Tibial artery (tissue), 4 donors: ENCODE measurements around the gene SLC28A1.

Experiments used
- DNase-seq, 2 donors: peaks; one replicate each; pipeline ENCODE4 v3.0.0-alpha.2; 2019
- H3K27ac ChIP-seq, 2 donors: fragments of 200-600 bp; sonication (generic) in 1 of 2; 1 replicate in 1 of 2; 2 replicates in 1 of 2; pipeline ENCODE4 v1.5.1; 2018 to 2019; ENCODE audit warnings: mild to moderate bottlenecking in 1 of 2
- H3K27me3 ChIP-seq, 2 donors: fragments of 200-600 bp; sonication (generic) in 1 of 2; one replicate each; pipeline versions ENCODE4 v1.5.1 to v1.6.0; 2016 to 2019
- H3K36me3 ChIP-seq, 3 donors: fragments of 200-600 bp; sonication (generic) in 2 of 3; one replicate each; pipeline ENCODE4 v1.5.1; 2016 to 2019; ENCODE audit warnings: mild to moderate bottlenecking in 2 of 3
- H3K4me1 ChIP-seq, 4 donors: fragments of 200-600 bp; sonication (generic) in 2 of 4; 1 replicate in 3 of 4; 2 replicates in 1 of 4; pipeline ENCODE4 v1.5.1; 2016 to 2019
- H3K4me3 ChIP-seq, 2 donors: fragments of 200-600 bp; sonication (generic) in 1 of 2; 1 replicate in 1 of 2; 2 replicates in 1 of 2; pipeline ENCODE4 v1.5.1; 2018 to 2019; ENCODE audit warnings: mild to moderate bottlenecking in 2 of 2
- H3K9me3 ChIP-seq, 3 donors: fragments of 200-600 bp; sonication (generic) in 1 of 3; one replicate each; pipeline ENCODE4 v1.5.1; 2016 to 2019
- intact Hi-C: fragments of 100-400 bp; cut with DNase I; formaldehyde crosslinking; loops from one replicate; pipeline ENCODE4 v1.15.0; 2023; ENCODE audit warnings: low total_unique reads
- TF ChIP-seq, protein P1 (sequence below), 2 experiments: fragments of 200-600 bp in 1 of 2; fragments of 450-650 bp in 1 of 2; IDR thresholded peaks; one replicate each; pipeline ENCODE4 v1.5.1; 2017 to 2019; ENCODE audit warnings: antibody characterized with exemption in 2 of 2, mild to moderate bottlenecking in 1 of 2, moderate library complexity in 1 of 2

The SLC28A1 gene

DNA sequence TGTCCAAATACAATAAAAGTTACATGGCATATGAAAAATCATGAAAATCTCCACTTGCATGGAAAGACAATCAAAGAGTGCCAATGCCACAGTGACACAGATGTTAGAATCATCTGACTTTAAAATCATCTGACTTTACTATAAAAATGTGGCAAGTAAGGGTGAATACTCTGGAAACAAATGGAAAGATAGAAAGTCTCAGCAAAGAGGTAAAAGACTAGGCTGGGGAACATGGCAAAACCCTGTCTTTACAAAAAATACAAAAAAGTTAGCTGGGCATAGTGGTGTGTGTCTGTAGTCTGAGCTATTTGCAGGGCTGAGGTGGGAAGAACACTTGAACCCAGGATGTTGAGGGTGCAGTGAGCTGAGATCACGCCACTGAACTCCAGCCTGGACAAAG lies 38.2 kb upstream of the SLC28A1 start:
- Histone ChIP-seq H3K4me3 (no peak overlapping the region), H3K27me3 (no peaks in the 10 kb centered on the region), H3K36me3 (peaks cover 0 to 3% (median 0%) of the 10 kb centered on the region in 3 donors), H3K9me3 (no peaks in the 10 kb centered on the region), H3K27ac (peak overlapping the region in 1 of 2 donors; percentile 86), H3K4me1 (peaks cover 0 to 36% (median 13%) of the 10 kb centered on the region in 4 donors)
- no peak for DNase-seq
- TF ChIP-seq, protein P1, sequence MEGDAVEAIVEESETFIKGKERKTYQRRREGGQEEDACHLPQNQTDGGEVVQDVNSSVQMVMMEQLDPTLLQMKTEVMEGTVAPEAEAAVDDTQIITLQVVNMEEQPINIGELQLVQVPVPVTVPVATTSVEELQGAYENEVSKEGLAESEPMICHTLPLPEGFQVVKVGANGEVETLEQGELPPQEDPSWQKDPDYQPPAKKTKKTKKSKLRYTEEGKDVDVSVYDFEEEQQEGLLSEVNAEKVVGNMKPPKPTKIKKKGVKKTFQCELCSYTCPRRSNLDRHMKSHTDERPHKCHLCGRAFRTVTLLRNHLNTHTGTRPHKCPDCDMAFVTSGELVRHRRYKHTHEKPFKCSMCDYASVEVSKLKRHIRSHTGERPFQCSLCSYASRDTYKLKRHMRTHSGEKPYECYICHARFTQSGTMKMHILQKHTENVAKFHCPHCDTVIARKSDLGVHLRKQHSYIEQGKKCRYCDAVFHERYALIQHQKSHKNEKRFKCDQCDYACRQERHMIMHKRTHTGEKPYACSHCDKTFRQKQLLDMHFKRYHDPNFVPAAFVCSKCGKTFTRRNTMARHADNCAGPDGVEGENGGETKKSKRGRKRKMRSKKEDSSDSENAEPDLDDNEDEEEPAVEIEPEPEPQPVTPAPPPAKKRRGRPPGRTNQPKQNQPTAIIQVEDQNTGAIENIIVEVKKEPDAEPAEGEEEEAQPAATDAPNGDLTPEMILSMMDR (IDR thresholded peaks at IDR 0.05), result no peak
- intact Hi-C loops, result no loop called here

DNA sequence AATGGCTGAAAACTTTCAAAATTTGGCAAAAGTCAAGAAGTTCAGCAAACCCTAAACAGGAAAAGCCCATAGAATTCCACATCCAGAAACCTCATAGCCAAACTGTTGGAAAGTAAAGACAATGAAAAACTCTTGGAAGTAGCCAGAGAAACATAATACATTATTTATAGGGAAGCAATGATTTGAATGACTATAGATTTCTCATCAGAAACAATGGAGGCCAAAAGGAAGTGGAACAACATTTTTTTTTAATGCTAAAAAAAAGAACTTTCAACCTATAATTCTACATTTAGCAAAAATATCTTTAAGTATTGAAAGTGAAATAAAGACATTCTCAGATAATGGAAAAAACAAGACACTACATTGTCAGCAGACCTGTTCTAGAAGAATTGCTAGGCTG lies 37.1 kb upstream of the SLC28A1 start:
- Histone ChIP-seq H3K4me3 (no peak overlapping the region), H3K4me1 (peaks cover 0 to 25% (median 5%) of the 10 kb centered on the region in 4 donors), H3K27ac (no peak overlapping the region), H3K36me3 (peaks cover 0 to 3% (median 0%) of the 10 kb centered on the region in 3 donors), H3K9me3 (no peaks in the 10 kb centered on the region), H3K27me3 (no peaks in the 10 kb centered on the region)
- intact Hi-C loops, result no loop called here
- TF ChIP-seq, protein P1 (IDR thresholded peaks at IDR 0.05), result no peak
- DNase-seq, result no peak

DNA sequence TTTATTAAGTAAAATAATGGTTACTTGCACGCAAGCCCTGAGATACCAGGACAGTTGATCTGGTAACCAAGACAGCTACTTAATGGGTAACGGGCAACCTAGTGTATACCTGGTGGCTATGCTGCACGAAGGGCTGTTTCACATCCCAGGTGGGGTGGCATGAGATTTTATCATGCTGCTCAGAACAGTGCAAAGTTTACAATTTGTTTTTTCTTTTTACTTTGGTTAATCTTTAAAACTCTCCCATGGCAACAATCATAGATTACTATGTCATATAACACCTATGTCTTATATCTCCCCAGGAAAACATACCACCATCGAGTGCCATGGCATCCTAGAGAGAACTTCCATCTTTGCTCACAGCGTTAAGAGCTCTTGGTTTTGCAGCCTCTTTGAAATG lies 32.2 kb upstream of the SLC28A1 start:
- Histone ChIP-seq H3K27me3 (no peaks in the 10 kb centered on the region), H3K27ac (no peak overlapping the region), H3K9me3 (no peaks in the 10 kb centered on the region), H3K36me3 (peaks cover 9 to 16% (median 10%) of the 10 kb centered on the region in 3 donors), H3K4me3 (no peak overlapping the region), H3K4me1 (peaks cover 0 to 5% (median 0%) of the 10 kb centered on the region in 4 donors)
- TF ChIP-seq, protein P1 (IDR thresholded peaks at IDR 0.05), result no peak
- intact Hi-C loops, result no loop called here
- no peak for DNase-seq

DNA sequence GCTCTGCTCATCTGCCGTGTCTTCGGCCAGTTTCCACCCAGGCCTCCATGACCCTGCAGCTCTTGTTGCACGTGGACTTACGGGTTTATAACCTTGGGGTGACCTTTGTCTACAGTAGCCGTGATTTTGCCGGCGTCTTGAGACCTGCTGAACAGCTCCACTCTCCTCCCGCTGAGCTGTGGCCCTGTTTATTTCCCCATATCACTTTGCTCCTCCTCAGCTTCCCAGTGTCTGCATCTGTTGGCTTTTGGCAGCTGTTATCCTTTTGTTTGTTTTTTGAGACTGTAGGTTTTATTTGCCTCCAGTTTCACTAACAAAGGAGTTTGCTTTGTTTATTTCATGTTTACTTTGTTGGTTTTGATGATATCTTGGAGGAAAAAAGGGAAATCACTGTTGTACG lies 29.3 kb upstream of the SLC28A1 start:
- Histone ChIP-seq H3K4me1 (peaks cover 0 to 5% (median 2%) of the 10 kb centered on the region in 4 donors), H3K4me3 (no peak overlapping the region), H3K27ac (no peak overlapping the region), H3K36me3 (peaks cover 33 to 41% (median 35%) of the 10 kb centered on the region in 3 donors), H3K27me3 (no peaks in the 10 kb centered on the region), H3K9me3 (no peaks in the 10 kb centered on the region)
- TF ChIP-seq, protein P1 (IDR thresholded peaks at IDR 0.05), result no peak
- intact Hi-C loops, result no loop called here
- no peak for DNase-seq

DNA sequence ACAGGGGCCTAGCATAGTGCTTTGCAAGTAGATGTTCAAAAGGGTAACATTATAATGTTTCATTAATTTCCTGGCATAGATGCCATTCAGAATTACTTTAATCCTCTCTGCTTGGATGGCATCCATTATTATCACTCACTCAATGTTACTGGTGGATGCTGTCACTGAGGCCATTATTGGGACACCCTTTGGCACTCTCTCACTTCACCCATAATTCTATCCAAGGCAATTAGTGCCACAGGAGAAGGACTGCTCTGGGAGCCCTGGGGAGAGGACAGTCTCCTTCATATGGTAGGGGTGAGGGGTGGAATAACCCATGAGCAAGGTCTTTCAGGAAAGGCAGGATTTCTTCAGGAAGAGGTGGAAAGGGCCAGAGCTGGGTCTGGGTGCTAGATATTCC lies 28.7 kb upstream of the SLC28A1 start:
- DNase-seq, result no peak
- intact Hi-C loops, result no loop called here
- H3K27ac ChIP-seq, result no peak overlapping the region

More for the DNA sequence above, 28.7 kb upstream of the SLC28A1 start:
- H3K27me3 ChIP-seq, result no peaks in the 10 kb centered on the region
- H3K9me3 ChIP-seq, result no peaks in the 10 kb centered on the region
- TF ChIP-seq, protein P1 (IDR thresholded peaks at IDR 0.05), result no peak
- no peak overlapping the region for H3K4me3 ChIP-seq
- H3K4me1 ChIP-seq, result peaks cover 0 to 5% (median 2%) of the 10 kb centered on the region in 4 donors
- peaks cover 33 to 41% (median 35%) of the 10 kb centered on the region in 3 donors for H3K36me3 ChIP-seq
